CD14-positive monocyte (primary cell): ENCODE data around the gene FHIT. TPM values are rescaled to one million over a fixed set of nuclear protein-coding genes. Genes with fewer than 3 reads are reported as not detected.

Experiments
- DNase-seq, 3 donors: peaks; one replicate each; pipeline ENCODE4 v3.0.0-alpha.2; 2011 to 2022
- H2AFZ ChIP-seq: 2 replicates; pipeline ENCODE4 v1.6.0; 2012; ENCODE audit warnings: mild to moderate bottlenecking, low read depth, low read length, inconsistent platforms; ENCODE audit not compliant: insufficient read depth, poor library complexity, severe bottlenecking
- H3K27ac ChIP-seq, 2 donors: 1 replicate in 1 of 2; 2 replicates in 1 of 2; pipeline ENCODE4 v1.5.1; 2012 to 2013; ENCODE audit warnings: low read length in 2 of 2, control low read depth in 1 of 2, inconsistent platforms in 1 of 2, low read depth in 1 of 2, mild to moderate bottlenecking in 1 of 2
- H3K27me3 ChIP-seq, 2 donors: one replicate each; pipeline versions ENCODE4 v1.6.0 to v1.6.1; 2011 to 2013; ENCODE audit warnings: low read length in 2 of 2; ENCODE audit not compliant: control insufficient read depth in 2 of 2, insufficient read depth in 2 of 2
- H3K36me3 ChIP-seq, 2 donors: replicated peaks in 1 of 2; 1 replicate in 1 of 2; 2 replicates in 1 of 2; pipeline versions ENCODE4 v1.5.1 to v1.6.1; 2012 to 2013; ENCODE audit warnings: low read length in 2 of 2, control low read depth in 1 of 2, inconsistent platforms in 1 of 2, mild to moderate bottlenecking in 1 of 2; ENCODE audit not compliant: insufficient read depth in 2 of 2, control insufficient read depth in 1 of 2
- H3K4me1 ChIP-seq, 2 donors: 1 replicate in 1 of 2; 2 replicates in 1 of 2; pipeline versions ENCODE4 v1.5.1 to v1.6.1; 2012 to 2013; ENCODE audit warnings: low read length in 2 of 2, control low read depth in 1 of 2, inconsistent platforms in 1 of 2, mild to moderate bottlenecking in 1 of 2, moderate library complexity in 1 of 2; ENCODE audit not compliant: insufficient read depth in 2 of 2, control insufficient read depth in 1 of 2
- H3K4me2 ChIP-seq: replicated peaks from 2 replicates; pipeline ENCODE3; 2012; ENCODE audit warnings: low read length, moderate library complexity, mild to moderate bottlenecking; ENCODE audit not compliant: poor library complexity, severe bottlenecking; ENCODE audit errors: extremely low read depth
- H3K4me3 ChIP-seq, 3 experiments: fragments of 200-600 bp in 1 of 3; sonication (generic) in 1 of 3; replicated peaks in 1 of 3; 1 replicate in 2 of 3; 2 replicates in 1 of 3; pipeline ENCODE4 v1.5.1; 2011 to 2013; ENCODE audit warnings: low read length in 3 of 3, mild to moderate bottlenecking in 3 of 3, control low read depth in 2 of 3, low read depth in 2 of 3, inconsistent platforms in 1 of 3, moderate library complexity in 1 of 3
- H3K79me2 ChIP-seq: 2 replicates; pipeline ENCODE4 v1.6.0; 2012; ENCODE audit warnings: mild to moderate bottlenecking, control low read depth, inconsistent platforms, low read length, moderate library complexity; ENCODE audit not compliant: insufficient read depth
- H3K9ac ChIP-seq: 2 replicates; pipeline ENCODE4 v1.6.0; 2017; ENCODE audit warnings: low read length, mild to moderate bottlenecking; ENCODE audit not compliant: insufficient read depth, poor library complexity, severe bottlenecking
- H3K9me3 ChIP-seq, 2 donors: replicated peaks in 1 of 2; 1 replicate in 1 of 2; 2 replicates in 1 of 2; pipeline versions ENCODE4 v1.5.1 to v1.6.1; 2012 to 2013; ENCODE audit warnings: low read length in 2 of 2, control low read depth in 1 of 2; ENCODE audit not compliant: control insufficient read depth in 1 of 2, insufficient read depth in 1 of 2
- H4K20me1 ChIP-seq: 2 replicates; pipeline ENCODE4 v1.6.0; 2012; ENCODE audit warnings: mild to moderate bottlenecking, low read length, control low read depth, moderate library complexity; ENCODE audit not compliant: insufficient read depth
- H3K27ac Mint-ChIP-seq, 7 donors: one replicate each; pipeline ENCODE4 v1.8.0; 2020; ENCODE audit warnings: mild to moderate bottlenecking in 7 of 7, mixed read lengths in 7 of 7, moderate library complexity in 6 of 7, inconsistent platforms in 2 of 7
- H3K27me3 Mint-ChIP-seq, 3 donors: one replicate each; pipeline ENCODE4 v1.8.0; 2021 to 2022; ENCODE audit warnings: low read depth in 3 of 3, mild to moderate bottlenecking in 3 of 3, mixed read lengths in 3 of 3, moderate library complexity in 3 of 3, inconsistent platforms in 1 of 3
- H3K36me3 Mint-ChIP-seq, 2 donors: one replicate each; pipeline ENCODE4 v1.8.0; 2020; ENCODE audit warnings: mixed read lengths in 2 of 2, inconsistent platforms in 1 of 2, mild to moderate bottlenecking in 1 of 2
- H3K4me1 Mint-ChIP-seq: one replicate; pipeline ENCODE4 v1.8.0; 2020; ENCODE audit warnings: mild to moderate bottlenecking, mixed read lengths
- H3K4me3 Mint-ChIP-seq, 2 donors: one replicate each; pipeline ENCODE4 v1.8.0; 2020; ENCODE audit warnings: mild to moderate bottlenecking in 2 of 2, mixed read lengths in 2 of 2, moderate library complexity in 1 of 2
- H3K9me3 Mint-ChIP-seq, 7 donors: one replicate each; pipeline ENCODE4 v1.8.0; 2020 to 2022; ENCODE audit warnings: mixed read lengths in 7 of 7, mild to moderate bottlenecking in 6 of 7, moderate library complexity in 6 of 7, inconsistent platforms in 2 of 7
- WGBS: methylation state at CpG from one replicate; pipeline ENCODE4 v1.1.5; 2013; ENCODE audit warnings: missing lambda C conversion rate; ENCODE audit not compliant: insufficient coverage; 5-methylcytosine and 5-hydroxymethylcytosine counted together
- intact Hi-C, 2 donors: fragments of 100-400 bp; cut with micrococcal nuclease; formaldehyde crosslinking; loops; one replicate each; pipeline versions ENCODE4 v1.15.0 to v1.15.1; 2023
- polyA plus RNA-seq, 3 donors: library from polyadenylated mRNA; depleted of rRNA in 1 of 3; unstranded in 2 of 3; stranded (reverse) in 1 of 3; fragments of 300-500 nt in 2 of 3; fragments of >200 nt in 1 of 3; fragmentation: Illumina TruSeq in 2 of 3; gene quantifications; 1 replicate in 2 of 3; 2 replicates in 1 of 3; pipeline ENCODE4 v1.2.3, GENCODE V29; 2012 to 2021
- TF ChIP-seq, protein P1 (sequence below): fragments of 200-600 bp; IDR thresholded peaks from one replicate; pipeline ENCODE4 v1.8.0; 2022; ENCODE audit warnings: antibody characterized with exemption, mild to moderate bottlenecking

The FHIT gene
- polyA plus RNA-seq, 3 donors: 1.7 to 3.4 (median 3.2) TPM

DNA sequence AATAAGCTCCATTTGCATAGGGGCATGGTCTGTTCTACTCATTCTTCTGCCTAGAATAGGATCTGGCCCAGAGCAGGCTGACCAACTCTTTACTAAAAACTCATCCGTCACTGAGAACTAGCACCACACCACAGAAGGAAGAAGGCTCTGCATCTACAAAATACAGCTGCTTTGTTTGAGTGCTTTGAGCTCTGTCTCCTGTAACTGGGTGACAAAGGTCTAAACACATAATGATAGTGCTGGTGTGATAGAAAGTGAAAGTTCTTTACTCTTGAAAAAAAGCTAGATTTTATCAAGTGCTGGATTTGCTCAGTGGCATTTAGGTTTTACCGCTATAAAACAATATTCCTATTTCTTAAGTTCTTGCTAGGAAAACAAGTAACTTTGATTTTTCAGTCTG lies 140.7 kb downstream of the FHIT start:
- Mint-ChIP-seq H3K4me1 (no peaks in the 10 kb centered on the region), H3K36me3 (peaks cover 0 to 1% of the 10 kb centered on the region in 2 donors), H3K4me3 (no peak overlapping the region), H3K9me3 (peaks cover 0 to 13% (median 7%) of the 10 kb centered on the region in 7 donors), H3K27ac (no peak overlapping the region), H3K27me3 (peaks cover 0 to 4% (median 0%) of the 10 kb centered on the region in 3 donors)
- Histone ChIP-seq H3K27me3 (no peaks in the 10 kb centered on the region), H4K20me1 (no peaks in the 10 kb centered on the region), H3K4me1 (no peaks in the 10 kb centered on the region), H3K4me3 (no peak overlapping the region), H3K79me2 (no peaks in the 10 kb centered on the region), H3K9me3 (no peaks in the 10 kb centered on the region), H3K36me3 (no peaks in the 10 kb centered on the region), H2AFZ (no peak overlapping the region), H3K4me2 (no peak overlapping the region), H3K9ac (no peak overlapping the region), H3K27ac (no peak overlapping the region)
- intact Hi-C loops: no loop called here
- TF ChIP-seq, protein P1, sequence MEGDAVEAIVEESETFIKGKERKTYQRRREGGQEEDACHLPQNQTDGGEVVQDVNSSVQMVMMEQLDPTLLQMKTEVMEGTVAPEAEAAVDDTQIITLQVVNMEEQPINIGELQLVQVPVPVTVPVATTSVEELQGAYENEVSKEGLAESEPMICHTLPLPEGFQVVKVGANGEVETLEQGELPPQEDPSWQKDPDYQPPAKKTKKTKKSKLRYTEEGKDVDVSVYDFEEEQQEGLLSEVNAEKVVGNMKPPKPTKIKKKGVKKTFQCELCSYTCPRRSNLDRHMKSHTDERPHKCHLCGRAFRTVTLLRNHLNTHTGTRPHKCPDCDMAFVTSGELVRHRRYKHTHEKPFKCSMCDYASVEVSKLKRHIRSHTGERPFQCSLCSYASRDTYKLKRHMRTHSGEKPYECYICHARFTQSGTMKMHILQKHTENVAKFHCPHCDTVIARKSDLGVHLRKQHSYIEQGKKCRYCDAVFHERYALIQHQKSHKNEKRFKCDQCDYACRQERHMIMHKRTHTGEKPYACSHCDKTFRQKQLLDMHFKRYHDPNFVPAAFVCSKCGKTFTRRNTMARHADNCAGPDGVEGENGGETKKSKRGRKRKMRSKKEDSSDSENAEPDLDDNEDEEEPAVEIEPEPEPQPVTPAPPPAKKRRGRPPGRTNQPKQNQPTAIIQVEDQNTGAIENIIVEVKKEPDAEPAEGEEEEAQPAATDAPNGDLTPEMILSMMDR: no peak
- DNase-seq: no peak
- no CpG with 5 or more reads among the region's 2 CpGs for whole genome bisulfite sequencing

DNA sequence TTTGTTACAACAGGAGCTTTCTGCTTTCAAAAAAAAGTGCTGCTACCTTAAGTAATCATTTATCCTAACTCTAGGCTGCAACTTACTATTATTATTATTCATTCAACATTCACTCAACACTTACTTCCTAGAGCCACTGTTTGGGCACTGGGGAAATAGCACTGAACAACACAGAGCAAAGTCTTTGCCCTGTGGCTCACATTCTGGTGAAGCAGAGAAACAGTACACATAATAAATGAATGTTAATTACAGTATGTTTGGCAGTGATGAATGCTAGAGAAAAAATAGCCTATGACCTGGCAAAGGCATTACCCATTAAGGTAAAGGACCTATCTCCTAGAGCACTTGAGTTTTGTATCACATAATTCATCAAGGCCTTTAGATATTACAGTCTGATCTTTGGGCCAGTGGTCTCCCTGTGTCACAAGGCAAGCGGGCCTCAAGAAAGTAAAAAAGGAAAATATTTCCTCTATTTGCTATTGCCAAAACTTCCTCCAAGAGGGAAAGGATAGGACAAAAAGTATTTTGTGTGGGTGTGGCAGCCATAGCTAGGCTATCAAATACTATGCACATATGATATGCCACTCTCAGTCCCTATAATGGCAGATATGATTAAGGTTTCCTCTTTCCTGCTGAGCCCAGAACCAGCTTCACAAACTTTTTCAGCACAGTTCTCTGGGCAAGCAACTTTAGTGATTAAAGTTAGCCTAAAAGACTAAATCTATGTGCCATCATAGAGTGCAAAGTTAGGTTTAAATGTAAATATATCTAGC lies 142.8 kb downstream of the FHIT start:
- H3K27me3 Mint-ChIP-seq: no peaks in the 10 kb centered on the region
- Histone ChIP-seq H3K79me2 (no peaks in the 10 kb centered on the region), H4K20me1 (no peaks in the 10 kb centered on the region), H3K9ac (no peak overlapping the region), H3K4me2 (no peak overlapping the region), H3K27ac (no peak overlapping the region), H3K4me3 (no peak overlapping the region), H3K4me1 (no peaks in the 10 kb centered on the region), H3K27me3 (no peaks in the 10 kb centered on the region), H3K9me3 (no peaks in the 10 kb centered on the region), H3K36me3 (no peaks in the 10 kb centered on the region), H2AFZ (no peak overlapping the region)
- peaks cover 0 to 16% (median 5%) of the 10 kb centered on the region in 7 donors for H3K9me3 Mint-ChIP-seq
- intact Hi-C loops: no loop called here
- peaks cover 0 to 1% of the 10 kb centered on the region in 2 donors for H3K36me3 Mint-ChIP-seq
- TF ChIP-seq, protein P1: no peak
- no peak overlapping the region for H3K27ac Mint-ChIP-seq
- no peak overlapping the region for H3K4me3 Mint-ChIP-seq
- DNase-seq: no peak
- WGBS: no CpG with 5 or more reads among the region's 1 CpG
- H3K4me1 Mint-ChIP-seq: no peaks in the 10 kb centered on the region
